Stimulated activated CD8-positive, alpha-beta memory T cell treated with anti-CD3 and anti-CD28 coated beads, Interleukin-15, amount 100 ng/mL, for 1 hour (primary cell): ENCODE results near the gene CDH4.

Source experiments
- DNase-seq: peaks from one replicate; pipeline ENCODE4 v3.0.0-alpha.2; 2020; ENCODE audit warnings: low read depth

Gene CDH4

DNA sequence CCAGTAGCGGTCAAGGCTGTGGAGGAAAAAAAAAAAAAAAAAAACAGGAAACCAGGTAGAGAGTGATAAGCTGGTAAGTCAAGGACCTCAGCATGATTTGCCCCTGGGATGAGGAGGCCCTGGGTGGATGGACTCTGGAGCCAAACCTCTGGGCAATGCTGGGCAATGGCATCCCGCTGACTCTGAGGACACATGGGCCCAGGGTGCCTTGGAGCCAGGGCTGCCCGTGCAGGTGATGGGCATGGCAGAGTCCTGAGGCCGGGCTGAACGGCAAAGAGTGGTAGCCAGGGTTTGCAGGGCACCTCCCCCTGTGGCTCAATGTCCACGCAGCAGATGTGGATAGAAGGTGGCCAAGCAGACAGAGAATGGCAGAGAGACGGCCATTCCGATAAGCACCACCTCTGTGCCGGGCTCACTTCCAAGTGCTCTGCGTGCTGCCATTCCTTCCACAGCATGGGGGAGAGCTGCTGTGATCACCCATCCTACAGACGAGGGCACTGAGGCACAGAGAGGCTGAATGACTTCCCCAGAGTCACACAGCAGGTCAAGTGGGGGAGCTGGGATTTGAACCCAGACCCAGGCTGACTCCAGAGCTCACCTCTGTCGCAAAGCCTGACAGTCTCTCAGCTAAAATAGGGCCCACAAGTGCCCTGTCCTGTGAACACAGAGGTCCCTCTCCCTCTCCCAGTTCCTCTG is 353.9 kb downstream of the CDH4 start:
- no peak for DNase-seq

DNA sequence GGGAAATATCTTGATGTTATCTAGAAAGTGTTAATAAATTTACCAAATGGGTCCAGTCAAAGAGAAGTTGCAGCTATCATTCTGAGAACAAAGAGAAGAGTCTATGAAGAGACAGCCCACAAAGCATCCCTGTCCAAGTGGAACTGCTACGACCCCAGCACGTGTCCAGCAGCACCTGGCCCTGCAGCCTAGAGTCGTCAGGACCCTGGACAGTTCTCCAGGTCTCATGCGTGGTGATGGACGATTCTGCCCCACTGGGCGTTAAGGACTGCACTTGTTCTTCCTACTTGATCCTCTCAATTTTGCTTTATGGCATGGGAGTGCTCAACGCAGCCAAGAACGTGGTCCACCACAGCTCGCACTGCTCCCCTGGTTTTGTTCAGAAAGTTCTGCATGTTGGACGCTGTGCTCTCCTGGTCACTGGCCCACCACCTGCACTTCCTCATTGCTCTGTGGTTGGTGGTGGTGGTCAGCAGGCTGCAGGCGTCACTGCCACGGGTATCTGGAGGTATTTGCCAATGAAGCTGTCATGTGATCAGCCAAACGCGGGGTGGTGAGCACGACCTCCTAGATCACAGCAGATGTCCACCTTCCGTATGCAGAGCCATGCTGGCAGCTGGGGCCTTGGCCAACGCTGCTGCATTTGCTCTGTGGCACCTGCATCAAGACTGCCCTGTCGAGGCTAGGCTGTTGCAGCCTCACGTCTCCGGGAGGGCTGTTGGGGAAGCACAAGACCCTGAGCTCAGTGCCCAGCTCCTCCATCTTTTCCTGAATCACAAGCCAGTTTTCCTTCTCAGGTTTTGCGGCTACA is 356.4 kb downstream of the CDH4 start:
- DNase-seq, result no peak

DNA sequence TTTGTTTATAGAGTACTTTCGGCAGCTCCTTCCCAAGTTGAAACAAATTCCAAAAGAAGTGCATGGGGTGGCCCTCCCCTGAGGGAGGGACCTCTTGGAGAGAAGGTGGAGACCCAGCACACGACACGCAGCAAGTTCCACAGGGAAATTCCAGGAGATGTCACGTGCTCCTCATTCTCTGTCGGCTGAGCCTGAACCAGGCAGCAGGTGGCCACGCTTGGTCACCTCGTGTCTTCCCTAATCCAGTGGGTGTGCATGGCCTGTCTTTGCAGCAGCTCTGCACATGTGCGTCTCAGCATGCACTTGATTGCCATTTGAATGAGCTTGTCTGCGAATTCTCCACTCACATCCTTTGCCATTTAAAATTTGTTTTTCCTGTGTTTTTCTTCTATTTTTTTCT is 357.4 kb downstream of the CDH4 start:
- no peak for DNase-seq

DNA sequence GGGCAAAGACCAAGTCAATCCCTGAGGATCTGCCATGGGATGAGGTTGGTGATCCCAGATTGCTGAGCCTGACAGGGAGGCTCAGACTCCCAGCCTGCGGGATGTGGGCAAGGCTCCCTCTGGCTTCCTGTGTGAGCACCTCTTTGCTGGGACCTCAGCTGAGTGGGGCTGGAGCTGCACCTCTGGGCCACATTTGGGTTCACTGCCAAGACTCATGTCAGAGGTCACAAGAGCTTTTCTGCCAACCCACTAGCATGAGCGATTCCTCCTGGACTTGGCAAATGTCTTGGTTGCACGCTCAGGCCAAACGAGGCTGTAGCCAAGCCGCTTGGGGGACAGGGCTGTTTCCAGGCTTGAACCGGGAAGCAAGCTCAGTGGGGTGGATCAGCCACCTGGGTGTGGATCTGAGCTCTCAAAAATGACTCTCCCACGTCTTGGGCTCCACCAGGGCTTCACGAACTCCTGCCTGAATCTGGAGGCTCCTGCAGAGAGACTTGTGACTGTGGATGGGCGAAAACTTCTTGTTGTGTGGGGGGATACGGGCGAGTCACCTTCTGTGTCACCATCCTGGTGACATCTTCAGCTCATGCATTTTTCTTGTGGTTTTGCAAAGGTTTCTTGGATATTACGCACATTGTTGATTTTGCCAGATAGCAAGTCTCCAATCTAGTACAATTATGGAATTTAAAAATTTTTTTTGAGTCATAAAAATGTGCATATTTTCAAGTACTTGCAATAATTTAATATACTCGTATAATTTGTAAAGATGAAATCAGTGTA is 359.5 kb downstream of the CDH4 start:
- DNase-seq, result no peak

DNA sequence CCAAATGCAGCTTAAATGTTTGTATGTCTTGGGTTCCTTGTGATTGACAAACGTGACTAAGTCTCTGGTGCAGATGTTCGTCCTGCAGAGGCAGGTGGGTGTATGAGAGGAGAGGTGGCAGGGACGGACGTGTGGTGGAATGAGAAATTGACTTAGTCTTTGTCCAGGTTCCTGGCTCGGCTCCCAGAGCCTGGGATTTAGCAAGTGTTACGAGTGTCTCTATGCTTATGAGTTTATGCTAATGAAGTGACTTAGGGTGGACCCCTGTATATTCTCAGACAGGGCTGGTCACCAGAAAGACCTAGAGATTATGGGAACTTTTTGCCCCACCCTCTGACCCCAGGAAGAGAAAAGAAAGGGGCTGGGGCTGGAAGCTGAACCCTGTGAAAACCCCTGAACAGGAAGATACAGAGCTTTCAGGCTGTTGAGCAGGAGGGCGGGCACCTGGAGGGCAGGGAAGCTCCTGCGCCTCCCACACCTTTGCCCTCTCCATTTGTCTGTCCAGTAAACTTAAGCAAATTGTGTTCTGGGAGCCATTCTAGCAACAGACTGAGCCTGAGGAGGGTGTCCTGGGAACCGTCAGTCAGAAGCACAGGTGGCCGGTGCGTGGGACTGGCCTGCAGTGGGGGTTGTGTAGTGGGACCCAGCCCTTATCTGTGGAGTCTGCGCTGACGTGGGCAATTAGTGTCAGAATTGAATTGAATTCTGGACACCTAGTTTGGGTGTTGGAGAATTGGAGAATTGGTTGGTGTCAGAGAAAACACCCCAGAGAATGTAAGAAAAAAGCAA is 362.1 kb downstream of the CDH4 start:
- no peak for DNase-seq

DNA sequence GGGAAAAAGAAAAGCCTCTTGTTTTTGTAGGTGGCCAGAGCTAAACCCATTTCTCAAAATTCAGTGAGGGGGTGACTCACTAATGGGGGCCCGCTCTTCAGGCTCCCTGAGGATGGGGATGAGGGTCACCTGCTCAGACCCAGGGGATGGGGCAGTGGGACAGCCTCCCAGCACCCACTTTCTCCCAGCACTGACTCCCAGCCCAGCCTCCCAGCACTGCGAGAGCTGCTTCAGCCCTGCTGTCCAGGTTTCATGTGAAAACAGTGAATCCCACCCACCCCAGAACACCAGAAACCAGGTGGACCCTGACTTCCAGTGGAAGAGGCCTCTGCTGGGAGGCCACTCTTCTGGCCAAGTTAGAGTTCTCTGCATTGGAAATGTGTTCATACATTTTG is 362.6 kb downstream of the CDH4 start:
- DNase-seq, result no peak

DNA sequence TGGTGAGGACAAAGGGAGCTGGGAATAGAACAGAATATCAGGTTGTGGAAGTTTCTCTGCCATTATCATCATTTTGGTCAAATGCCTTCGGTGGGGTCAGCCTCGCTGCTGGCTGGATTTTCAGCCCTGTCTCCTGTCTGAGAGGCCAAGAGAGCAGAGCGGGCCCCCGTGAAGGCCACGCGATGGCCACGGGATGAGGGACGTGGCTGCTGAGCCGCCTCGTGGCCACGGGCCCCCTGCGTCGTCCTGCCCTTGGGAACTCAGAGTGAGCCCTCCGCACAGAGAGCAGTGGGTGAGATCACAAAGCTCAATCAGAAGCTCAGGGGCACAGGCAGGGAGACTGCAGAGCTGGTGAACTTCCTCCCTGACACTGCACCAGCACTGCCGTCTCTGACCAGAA is 363.7 kb downstream of the CDH4 start:
- DNase-seq, result no peak

DNA sequence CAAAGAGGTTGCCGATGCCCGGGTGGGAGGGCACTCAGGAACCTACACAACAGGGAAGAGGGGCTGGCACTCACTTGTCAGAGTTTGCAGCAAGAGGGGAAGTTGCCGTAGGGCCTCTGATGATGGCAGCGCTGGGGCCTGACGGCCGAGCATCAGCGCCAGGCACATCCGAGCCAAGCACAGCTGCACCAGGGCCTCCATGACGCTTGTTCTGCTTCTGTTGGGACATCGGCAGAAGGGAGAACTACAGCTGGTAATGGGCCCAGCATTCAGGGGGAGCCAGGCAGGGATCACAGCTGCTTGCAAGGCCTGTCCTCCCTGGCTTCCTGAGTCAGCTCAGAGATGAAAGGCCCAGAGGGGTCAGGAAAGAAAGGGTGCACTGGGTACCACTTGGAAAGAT is 367.7 kb downstream of the CDH4 start:
- no peak for DNase-seq

DNA sequence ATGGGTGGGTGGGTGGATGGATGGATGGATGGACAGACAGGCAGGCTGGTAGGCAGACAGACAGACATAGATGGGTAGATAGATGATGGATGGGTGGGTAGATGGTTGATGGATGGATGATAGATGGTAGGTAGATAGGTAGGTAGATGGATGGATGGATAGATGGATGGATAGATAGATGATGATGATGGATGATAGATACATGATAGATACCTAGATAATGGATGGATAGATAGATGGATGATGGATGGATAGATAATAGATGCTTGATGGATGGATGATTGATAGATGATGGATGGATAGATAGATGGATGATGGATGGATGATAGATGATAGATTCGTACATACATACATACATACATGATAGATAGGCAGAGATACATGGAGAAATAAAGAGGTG is 368.1 kb downstream of the CDH4 start:
- no peak for DNase-seq

DNA sequence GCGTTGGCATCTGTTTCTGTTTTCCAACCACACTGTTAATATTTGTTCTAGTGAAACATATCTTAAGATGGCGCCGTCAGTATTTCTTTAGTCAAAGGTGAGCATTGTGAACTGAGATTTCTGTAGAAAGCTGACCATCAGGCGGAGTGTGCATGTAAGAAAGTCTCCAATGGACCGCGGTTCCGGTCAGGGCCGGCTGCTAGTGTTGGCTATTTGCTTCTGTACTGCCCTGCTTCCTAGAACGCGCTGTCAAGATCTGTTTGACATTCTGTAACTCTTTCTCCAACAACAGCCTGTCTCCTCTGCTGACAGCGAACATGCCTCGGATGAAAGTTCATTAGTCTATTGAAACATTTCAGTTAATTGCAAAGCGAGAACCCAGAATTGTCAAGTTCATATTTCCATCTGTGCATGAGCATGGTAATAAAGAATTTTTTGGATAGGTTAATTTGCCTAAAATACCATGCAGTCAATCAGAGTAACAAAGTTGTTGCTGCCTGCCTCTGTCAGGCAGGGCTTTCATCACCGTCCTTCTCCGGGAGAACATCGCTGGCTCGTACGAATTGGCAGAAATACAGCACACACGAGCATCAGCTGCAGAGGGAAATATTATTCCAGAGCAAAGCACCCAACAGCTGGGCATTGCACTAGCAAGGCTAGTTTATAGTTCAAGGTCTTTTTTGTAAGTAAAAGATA is 369.1 kb downstream of the CDH4 start:
- DNase-seq, result no peak

DNA sequence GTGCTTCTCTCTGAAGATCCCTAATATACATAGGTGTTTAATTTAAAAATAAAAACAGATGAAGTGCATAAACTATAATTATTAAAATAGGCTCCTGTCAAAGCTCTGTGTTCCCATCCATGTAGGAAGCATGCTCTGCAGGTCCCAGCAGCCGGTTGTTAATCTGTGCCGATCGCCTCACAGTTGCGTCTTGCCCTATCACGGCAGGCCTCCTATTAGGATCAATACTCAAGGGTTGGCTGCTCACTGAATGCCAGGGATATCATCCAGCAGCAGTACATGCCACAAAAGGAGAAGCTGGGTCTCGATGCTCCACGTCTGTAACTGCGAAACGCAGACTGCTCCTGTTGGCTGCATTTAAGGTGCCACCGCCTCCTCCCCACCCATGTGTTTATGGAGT is 369.8 kb downstream of the CDH4 start:
- DNase-seq, result no peak

DNA sequence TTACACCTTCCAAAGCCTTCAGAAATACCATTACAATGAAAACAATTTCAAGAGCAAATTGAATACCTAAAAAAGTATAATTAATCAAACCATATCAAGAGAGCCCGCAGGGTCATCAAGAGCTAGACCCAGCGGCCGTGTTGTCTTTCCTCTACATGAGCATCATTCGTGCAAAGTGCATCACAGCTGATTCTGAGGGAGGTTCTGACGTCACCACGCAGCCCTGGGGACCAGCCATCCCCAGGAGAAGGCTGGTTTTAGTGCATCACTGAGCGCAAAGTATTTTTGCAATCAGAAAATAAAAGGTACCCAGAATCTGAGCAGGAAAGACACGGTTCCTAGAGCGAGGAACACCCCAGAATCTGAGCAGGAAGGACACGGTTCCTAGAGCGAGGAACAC is 371.4 kb downstream of the CDH4 start:
- no peak for DNase-seq

DNA sequence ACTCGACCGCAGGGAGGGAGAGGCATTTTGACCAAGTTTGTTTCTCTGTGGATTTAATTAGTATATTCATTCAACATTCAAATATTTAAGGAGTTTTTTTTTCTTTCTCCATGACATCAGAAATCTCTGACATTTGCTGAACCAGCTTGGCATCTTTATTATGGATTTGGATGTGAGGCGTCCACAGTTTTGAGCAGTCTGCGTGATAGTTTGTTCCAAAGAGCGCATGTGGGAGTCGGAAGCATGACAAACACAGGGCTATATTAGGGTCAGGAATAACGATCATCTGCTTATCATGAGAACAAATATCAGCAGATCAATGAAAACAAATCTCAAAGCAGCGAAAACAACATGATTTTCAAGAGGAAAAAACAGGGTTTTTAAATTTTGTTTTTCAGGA is 373.2 kb downstream of the CDH4 start:
- no peak for DNase-seq

DNA sequence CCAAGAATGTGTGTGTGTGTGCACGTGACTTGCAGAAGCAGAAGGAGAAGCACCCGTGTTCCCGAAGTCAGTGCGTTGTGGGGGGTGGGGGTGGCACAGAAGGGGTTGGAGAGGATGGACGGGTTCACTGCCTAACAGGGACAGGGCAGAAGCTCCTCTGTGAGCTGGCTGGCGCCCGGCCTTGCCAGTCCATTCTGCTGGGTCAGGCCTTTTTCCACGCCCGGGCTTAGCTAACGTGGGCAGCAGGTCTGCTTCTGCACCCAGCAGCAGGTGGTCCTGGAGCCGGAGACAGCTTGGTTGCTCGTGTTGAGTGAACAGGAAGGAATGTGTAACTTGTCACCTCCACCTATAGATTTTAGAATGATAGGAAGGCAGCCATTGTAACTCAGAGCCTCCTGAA is 374.4 kb downstream of the CDH4 start:
- no peak for DNase-seq

DNA sequence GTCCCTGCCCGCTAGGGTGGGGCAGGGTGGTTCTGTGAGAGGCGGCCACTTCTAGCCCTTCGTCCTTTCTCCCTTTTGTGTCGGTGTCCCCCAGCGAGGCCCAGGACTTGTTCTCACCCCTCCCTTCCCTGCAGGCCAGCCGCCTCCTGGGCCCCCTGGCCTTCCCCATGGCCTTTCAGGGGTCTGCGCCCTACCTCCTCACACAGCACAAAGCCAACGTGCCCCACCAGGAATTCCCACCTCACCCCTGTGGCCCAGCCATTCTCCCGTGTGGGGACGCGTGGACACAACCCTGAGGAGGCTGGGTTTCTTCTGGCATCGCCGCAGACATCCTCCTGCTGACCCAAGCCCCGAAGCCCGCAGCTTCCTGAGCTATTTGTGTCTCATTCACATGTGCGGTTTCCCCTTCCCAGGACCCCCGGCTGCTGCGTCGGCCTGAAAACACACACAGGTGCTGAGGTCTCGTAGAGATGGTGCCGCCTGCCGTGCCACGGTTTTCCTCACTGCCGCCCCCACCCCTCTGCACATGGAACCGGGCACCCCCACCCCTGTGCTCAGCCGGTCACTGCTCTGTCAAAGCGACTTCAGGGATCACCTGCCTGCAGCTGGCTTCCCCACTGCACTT is 375.8 kb downstream of the CDH4 start:
- no peak for DNase-seq

DNA sequence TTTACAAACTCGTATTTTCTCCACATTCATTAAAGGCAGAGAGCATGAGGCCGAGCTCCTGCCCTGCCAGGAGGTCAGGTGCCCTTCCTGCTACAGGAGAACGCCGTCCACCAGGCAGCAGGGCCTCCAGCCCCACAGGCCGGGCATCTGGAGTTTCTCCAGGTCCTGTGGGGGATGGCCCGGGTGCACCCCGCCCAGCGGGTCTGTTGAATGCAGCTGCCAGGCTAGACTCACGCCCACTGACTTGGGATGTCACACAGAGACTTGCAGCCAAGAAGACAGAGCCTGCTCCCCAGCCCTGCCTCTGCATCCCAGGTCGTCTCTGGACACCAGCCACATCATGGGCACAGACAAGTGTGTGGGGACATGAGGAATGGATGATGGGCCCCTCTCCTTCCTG is 376.4 kb downstream of the CDH4 start:
- no peak for DNase-seq

DNA sequence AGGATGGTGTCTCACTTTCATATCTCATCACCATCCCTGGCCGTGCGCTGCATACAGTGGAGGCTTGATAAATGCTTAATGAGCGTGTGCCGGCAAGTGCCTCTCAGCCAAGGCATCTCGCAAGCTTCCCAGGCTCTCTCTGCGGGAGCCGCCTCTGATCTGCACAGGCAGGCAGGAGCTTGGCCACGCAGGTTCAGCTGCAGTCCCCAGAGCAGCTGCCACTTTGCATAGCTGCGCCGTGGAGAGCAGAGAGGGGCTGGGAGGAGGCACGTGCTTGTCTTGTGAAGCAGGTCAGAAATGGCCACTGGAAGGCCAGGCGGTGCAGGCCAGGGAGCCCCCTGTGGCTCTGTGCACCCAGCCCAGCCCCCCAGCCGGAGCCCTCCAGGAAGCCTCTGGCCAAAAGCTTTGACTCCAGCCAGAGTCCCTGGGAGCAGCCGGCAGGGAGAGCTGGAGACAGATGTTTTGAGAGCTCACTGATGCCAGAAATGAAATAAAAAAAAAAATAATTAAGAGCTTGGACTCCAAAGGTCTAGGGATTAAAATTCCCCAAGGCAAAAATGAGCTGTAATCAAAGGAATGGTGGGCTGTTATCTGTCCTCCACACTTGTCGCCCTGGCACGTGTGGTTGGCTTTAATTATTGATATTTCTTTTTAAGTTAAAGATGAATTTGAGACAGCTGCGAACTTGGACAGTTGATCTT is 377.0 kb downstream of the CDH4 start:
- DNase-seq, result no peak

DNA sequence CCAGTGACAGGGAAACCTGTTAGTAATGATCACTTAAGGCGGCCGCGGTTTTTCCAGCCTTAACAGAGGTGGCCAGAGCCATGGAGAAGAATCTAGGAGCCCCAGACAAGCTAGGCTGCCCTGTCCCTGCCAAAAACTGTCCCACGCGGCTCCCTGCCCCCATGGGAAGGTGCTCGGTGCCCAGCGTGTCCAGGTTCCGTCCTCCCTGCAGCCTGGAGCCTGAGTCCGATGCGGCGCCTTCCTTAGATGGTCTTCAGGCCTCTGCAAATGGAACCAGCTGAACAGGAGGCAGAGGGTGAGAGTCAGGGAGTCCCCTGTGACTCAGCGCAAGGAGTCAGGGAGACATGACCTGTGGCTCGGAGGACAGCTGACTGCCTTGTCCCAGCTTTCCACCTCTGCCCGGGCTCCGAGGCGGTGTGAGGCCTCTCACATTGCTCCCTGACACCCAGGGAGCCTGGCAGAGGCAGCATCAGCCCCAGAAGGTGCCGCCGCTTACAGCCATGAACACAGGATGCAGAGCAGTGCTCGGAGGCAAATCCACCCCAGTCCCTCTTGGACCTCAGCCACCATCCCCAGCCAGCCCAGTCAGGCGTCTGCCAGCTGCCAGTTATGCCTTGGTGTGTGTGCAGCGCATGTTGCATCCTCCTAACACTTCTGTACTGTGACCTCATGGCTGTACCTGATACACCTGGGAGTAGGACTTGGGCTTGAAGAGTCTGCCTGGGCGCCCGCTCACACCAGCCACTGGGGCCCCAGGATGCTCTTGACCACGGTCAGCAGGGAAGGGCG is 377.7 kb downstream of the CDH4 start:
- no peak for DNase-seq

DNA sequence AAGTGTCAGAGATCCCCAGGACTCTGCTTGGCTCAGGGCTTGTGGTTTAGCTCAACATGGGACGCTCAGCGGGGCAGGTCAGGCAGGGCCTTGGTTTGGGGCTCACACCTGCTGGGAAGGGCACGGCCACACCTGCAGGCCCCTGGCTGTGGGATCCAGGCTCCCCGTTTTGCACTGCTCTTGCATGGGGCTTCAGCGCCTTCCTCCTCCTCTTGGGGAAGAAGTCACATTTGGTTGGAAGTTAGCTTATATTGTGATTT is 378.3 kb downstream of the CDH4 start:
- DNase-seq, result no peak

DNA sequence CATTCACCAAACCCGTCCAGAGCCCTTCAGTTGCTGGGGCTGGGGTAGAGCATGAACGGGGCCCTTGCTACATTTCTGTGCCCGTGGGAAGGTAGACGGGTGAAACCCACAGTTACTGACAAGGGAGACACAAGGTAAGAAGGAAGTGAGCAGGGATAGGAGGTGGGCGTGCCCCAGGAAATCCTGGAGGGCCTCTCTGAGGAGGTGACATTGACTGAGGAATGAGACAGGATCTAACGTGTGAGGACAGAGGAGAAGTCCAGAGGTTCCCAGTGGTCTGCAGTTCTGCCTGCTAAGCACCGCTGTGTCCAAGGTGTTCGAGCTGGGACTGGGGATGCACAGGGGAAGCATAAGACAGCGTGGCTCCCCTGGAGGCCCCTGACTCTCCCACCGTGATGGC is 378.8 kb downstream of the CDH4 start:
- DNase-seq, result no peak
